ENCODE data around the gene TPST1. TPM values are rescaled to one million over a fixed set of nuclear protein-coding genes. Genes with fewer than 3 reads are reported as not detected.
A peak's percentile ranks its signal among the peaks of the same experiment; 100 is the strongest.

TPST1 gene
- total RNA-seq, 1 donor from 2014 or later, result 21.9 TPM

DNA sequence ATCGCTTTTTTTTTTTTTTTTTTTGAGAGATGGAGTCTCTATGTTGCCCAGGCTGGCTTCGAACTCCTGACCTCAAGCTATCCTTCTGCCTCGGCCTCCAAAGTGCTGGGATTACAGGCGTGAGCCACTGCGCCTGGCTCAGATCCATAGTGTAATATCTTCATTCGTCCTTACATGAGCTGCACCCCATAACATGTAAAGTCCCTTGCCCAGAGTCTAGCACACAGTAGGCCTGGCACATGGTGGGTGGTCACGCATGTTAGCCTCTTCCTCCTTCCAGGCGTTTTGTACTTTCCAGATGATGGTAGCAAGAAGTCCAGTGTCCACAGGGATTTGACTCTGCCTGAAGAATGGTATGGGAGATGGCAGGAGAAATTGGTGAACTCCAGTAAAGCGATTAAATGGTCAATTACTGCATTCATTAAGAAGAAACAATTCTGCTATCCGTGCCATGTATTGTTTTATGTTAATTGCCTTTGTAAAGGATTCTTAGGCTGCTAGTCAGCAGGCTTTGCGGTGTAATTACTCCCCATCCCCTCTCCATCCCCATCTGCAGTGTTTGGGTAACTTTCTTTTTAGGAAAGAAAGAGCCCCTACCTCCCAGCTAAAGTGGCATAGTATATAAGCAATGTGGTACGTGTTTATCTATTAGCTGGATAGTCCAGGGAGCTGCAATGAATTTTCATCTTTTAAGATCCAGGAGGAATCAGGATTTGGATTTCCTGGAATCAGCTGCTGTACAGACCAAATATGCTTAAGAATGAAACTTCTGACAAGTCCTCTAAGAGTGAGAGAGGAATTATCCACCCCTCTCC lies 1.2 kb downstream of the TPST1 start:
- DNase-seq (ENCODE audit: low spot score in 2 of 2), result peak in 1 of 2 donors; percentile 28
- H3K27me3 ChIP-seq, result no peaks in the 10 kb centered on the region
- no peaks in the 10 kb centered on the region for H3K9me3 ChIP-seq
- intact Hi-C loops (cut with DNase I), result loop anchor here (10.0 kb wide), 3 partner anchors 208 to 452 kb away; no protein-coding TSS in a partner anchor
- H3K4me1 ChIP-seq, result peaks cover 0 to 3% of the 10 kb centered on the region in 2 donors
- H3K27ac ChIP-seq, result peak overlapping the region; percentile 59 to 65
- TF ChIP-seq, protein P1, sequence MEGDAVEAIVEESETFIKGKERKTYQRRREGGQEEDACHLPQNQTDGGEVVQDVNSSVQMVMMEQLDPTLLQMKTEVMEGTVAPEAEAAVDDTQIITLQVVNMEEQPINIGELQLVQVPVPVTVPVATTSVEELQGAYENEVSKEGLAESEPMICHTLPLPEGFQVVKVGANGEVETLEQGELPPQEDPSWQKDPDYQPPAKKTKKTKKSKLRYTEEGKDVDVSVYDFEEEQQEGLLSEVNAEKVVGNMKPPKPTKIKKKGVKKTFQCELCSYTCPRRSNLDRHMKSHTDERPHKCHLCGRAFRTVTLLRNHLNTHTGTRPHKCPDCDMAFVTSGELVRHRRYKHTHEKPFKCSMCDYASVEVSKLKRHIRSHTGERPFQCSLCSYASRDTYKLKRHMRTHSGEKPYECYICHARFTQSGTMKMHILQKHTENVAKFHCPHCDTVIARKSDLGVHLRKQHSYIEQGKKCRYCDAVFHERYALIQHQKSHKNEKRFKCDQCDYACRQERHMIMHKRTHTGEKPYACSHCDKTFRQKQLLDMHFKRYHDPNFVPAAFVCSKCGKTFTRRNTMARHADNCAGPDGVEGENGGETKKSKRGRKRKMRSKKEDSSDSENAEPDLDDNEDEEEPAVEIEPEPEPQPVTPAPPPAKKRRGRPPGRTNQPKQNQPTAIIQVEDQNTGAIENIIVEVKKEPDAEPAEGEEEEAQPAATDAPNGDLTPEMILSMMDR (IDR thresholded peaks at IDR 0.05), result no peak
- H3K36me3 ChIP-seq, result no peaks in the 10 kb centered on the region
- H3K4me3 ChIP-seq, result peak overlapping the region; percentile 80 to 90

GRCh38 chr7:66206934-66207240 lies 1.8 kb downstream of the TPST1 start:
- H3K36me3 ChIP-seq, result no peaks in the 10 kb centered on the region
- intact Hi-C loops (cut with DNase I), result loop anchor here (10.0 kb wide), 3 partner anchors 208 to 452 kb away; no protein-coding TSS in a partner anchor
- H3K9me3 ChIP-seq, result no peaks in the 10 kb centered on the region
- TF ChIP-seq, protein P1 (IDR thresholded peaks at IDR 0.05), result no peak
- DNase-seq (ENCODE audit: low spot score in 2 of 2), result peak in 1 of 2 donors; percentile 8
- peak overlapping the region; percentile 59 to 65 for H3K27ac ChIP-seq
- H3K4me1 ChIP-seq, result peaks cover 0 to 3% of the 10 kb centered on the region in 2 donors
- peak overlapping the region; percentile 80 to 90 for H3K4me3 ChIP-seq
- no peaks in the 10 kb centered on the region for H3K27me3 ChIP-seq

DNA sequence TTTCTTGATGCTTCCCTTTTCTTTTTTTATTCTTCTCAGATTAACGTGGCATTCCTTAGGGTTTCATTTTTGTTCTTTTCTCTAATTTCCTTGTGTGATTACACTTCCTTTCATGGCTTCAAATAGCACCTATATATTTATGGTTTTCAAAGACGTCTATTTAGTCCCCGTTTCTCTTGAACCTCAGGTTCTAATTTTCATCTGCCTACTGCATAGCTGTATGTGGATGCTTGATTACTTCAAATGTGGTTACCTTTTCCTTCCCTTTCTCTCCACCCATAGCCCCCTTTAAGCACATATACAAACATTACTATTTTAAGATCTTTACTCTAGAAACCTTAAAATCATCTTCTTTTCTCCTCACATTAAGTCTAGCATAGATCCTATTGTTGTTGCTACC lies 2.4 kb downstream of the TPST1 start:
- no peaks in the 10 kb centered on the region for H3K27me3 ChIP-seq
- intact Hi-C loops (cut with DNase I), result loop anchor here (10.0 kb wide), 3 partner anchors 207 to 453 kb away; no protein-coding TSS in a partner anchor
- TF ChIP-seq, protein P1 (IDR thresholded peaks at IDR 0.05), result no peak
- no peak for DNase-seq (ENCODE audit: low spot score in 2 of 2)
- H3K4me1 ChIP-seq, result peaks cover 0 to 3% of the 10 kb centered on the region in 2 donors
- H3K9me3 ChIP-seq, result no peaks in the 10 kb centered on the region
- peak overlapping the region in 1 of 2 donors; percentile 90 for H3K4me3 ChIP-seq
- H3K27ac ChIP-seq, result peak overlapping the region; percentile 59 to 65
- H3K36me3 ChIP-seq, result no peaks in the 10 kb centered on the region

DNA sequence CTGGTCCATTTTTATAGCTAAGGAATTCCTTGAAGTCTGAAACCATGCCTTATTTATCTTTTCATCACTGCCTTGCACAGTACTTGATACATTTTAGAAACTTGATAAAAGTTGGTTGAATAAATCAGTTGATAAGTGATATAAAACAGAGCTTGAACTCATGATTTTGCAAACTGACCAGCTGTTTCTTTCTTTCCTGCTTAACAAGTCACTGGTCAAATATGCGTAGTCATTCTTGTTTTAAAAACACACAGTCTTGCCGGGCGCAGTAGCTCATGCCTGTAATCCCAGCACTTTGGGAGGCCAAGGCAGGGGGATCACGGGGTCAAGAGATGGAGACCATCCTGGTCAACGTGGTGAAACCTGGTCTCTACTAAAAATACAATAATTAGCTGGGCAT lies 6.3 kb downstream of the TPST1 start:
- Histone ChIP-seq H3K27me3 (no peaks in the 10 kb centered on the region), H3K36me3 (no peaks in the 10 kb centered on the region), H3K4me3 (no peak overlapping the region), H3K9me3 (no peaks in the 10 kb centered on the region), H3K4me1 (peaks cover 0 to 3% of the 10 kb centered on the region in 2 donors), H3K27ac (peak overlapping the region; percentile 27 to 34)
- TF ChIP-seq, protein P1 (IDR thresholded peaks at IDR 0.05), result no peak
- no peak for DNase-seq (ENCODE audit: low spot score in 2 of 2)
- intact Hi-C loops (cut with DNase I), result loop anchor here (10.0 kb wide), 1 partner anchor 133 kb away; no protein-coding TSS in a partner anchor

DNA sequence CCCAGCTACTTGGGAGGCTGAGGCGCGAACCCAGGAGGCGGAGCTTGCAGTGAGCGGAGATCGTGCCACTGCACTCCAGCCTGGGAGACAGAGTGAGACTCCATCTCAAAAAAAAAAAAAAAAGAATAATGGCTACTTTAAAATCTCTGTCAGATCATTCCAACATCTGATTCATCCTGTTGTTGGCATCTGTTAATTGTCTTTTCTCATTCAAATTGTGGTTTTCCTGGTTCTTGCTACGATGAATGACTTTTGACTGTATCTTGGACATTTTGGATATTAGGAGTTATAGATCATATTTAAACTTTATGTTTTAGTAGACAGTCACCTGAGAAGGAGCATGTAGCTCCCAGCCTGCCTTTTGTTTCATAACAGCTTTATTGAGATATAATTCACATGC lies 8.5 kb downstream of the TPST1 start:
- no peaks in the 10 kb centered on the region for H3K27me3 ChIP-seq
- intact Hi-C loops (cut with DNase I), result loop anchor here (10.0 kb wide), 1 partner anchor 131 kb away; no protein-coding TSS in a partner anchor
- TF ChIP-seq, protein P1 (IDR thresholded peaks at IDR 0.05), result no peak
- H3K4me1 ChIP-seq, result no peaks in the 10 kb centered on the region
- no peak overlapping the region for H3K27ac ChIP-seq
- H3K9me3 ChIP-seq, result no peaks in the 10 kb centered on the region
- no peak overlapping the region for H3K4me3 ChIP-seq
- DNase-seq (ENCODE audit: low spot score in 2 of 2), result no peak
- no peaks in the 10 kb centered on the region for H3K36me3 ChIP-seq

Measured in ascending aorta (tissue), 2 donors.